G401.6 (cell line): ENCODE results near the gene BLM.

Experiments used
- FAIRE-seq: peaks from 2 replicates; lab custom pipeline; 2012; peaks lifted over from hg19 to GRCh38; lab: Jason Lieb, UNC

The BLM gene

DNA sequence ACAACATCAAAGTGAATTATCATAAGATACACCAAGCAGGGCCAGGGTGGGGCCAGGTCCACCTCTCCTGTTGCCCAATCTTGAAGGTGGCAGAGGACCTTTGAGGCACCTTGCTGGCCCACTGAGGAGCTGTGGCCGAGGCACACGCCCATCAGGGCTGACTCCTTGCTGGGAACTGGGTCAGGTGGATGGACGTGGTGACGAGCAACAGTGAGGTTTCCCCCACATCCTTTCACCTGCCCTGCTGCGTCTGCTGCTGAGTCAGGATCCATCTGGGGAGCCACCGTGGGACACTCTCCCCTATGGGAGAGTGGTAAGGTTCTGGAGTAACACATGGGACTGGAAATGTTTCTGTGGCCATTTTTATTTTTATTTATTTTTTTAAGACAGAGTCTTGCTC is 134.0 kb downstream of the BLM start:
- FAIRE-seq = no peak

DNA sequence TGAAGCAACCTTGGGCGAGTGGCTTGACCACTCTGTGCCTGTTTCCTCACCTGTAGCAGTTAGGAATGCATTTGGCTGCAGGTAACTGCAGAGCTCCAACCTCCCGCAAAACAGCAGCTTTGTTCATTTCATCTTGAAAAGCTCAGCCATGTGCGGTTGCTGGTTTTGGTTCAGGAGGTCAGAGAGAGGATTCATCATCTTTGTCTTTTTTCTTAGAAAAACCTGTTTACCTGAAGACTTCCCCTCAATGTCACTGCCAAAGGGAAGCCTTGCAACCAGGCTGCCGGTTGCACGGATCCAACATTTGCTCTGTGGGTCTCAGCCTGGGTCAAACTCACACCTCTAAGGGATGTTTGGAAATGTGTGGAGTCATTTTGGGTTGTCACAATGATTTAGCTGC is 134.8 kb downstream of the BLM start:
- FAIRE-seq = no peak

- no peak for FAIRE-seq
Observed at GRCh38 chr15:90855139-90855538, 138.0 kb downstream of the BLM start.

DNA sequence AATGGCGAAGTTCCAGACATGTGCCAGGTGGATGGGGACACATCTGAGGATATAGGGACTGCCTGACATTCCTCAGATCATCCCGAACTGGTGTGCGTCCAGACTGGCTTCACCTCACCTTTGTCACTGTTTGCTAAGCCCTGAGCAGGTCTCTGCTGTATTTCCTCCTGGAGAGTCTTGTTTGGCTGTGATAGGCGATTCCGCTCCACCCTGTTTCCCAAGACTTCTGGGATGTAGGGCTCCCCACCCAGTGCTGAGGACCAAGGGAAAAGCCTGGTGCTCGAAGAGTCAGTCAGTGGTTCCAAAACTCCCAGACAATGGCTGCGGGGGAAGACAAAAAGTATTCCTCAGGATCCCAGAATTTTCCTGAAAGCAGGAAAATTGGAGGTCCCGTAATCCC is 140.2 kb downstream of the BLM start:
- no peak for FAIRE-seq

GRCh38 chr15:90857883-90858443 is 140.8 kb downstream of the BLM start:
- no peak for FAIRE-seq

GRCh38 chr15:90859234-90860131 is 142.3 kb downstream of the BLM start:
- FAIRE-seq = no peak

GRCh38 chr15:90860450-90860849 is 143.3 kb downstream of the BLM start:
- no peak for FAIRE-seq

DNA sequence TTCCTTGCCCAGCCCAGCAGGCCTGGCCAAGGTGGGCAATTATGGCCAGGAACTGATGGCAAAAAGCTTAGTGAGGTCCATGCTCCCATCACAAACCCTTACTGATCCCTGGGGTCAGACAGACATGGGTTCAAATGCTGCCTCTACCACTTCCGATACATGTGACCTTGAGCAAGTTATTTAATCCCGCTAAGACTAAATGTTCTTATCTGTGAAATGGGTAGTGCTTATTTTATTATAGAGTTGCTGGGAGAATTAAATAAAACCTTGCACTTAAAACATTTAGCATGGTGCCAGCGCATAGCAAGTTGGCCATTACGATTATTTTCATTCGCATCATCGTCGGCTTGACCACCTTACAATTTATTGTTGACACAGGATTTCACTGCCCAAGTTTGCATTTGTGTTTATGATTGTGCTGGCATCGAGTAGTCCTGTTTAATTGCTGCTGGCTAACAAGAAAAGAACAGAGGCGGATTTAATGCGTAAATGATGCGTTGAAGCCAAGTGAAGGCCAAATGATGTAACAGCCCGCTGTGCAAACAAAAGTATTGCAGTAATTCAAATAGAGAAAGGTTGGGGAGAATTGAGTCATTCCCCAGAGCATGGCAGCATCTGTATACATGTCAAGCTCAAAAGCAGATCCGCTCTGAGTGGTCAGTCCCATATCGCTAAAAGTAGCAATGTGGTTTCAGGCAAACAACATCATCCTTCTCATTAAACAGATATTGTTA is 144.0 kb downstream of the BLM start:
- no peak for FAIRE-seq

GRCh38 chr15:90862487-90862886 is 145.3 kb downstream of the BLM start:
- FAIRE-seq = no peak

GRCh38 chr15:90862964-90863778 is 146.0 kb downstream of the BLM start:
- FAIRE-seq = no peak

- FAIRE-seq = no peak
Observed at GRCh38 chr15:90863987-90864386, 146.8 kb downstream of the BLM start.

GRCh38 chr15:90864507-90864906 is 147.4 kb downstream of the BLM start:
- no peak for FAIRE-seq

GRCh38 chr15:90865702-90866101 is 148.6 kb downstream of the BLM start:
- FAIRE-seq = no peak
